GM12801 (cell line): ENCODE measurements around the gene SLC25A40.

Experiments
- CTCF ChIP-seq: IDR thresholded peaks from one replicate; pipeline ENCODE4 v1.5.1; 2011; ENCODE audit warnings: control low read depth; ENCODE audit not compliant: insufficient read length; ENCODE audit errors: extremely low read depth

The SLC25A40 gene

DNA sequence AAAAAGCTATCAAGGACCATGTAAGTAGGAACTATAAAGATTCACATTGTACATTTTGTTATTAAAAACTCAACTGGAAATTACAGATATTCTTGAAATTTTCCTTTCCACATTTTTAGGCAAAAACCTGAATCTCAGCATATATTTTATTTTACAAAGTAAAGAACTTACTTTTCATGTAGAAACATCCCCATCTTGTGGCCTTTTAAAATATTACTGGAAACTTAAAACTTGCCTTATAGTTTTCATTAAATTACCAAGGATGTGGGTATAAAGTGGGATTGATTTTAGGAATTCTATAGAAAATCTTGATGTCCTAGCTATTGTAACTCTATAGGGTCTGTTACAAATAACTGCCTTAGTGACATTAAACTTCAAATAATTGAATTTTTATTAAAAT is 10.7 kb upstream of the SLC25A40 start:
- TF ChIP-seq CTCF = no peak

DNA sequence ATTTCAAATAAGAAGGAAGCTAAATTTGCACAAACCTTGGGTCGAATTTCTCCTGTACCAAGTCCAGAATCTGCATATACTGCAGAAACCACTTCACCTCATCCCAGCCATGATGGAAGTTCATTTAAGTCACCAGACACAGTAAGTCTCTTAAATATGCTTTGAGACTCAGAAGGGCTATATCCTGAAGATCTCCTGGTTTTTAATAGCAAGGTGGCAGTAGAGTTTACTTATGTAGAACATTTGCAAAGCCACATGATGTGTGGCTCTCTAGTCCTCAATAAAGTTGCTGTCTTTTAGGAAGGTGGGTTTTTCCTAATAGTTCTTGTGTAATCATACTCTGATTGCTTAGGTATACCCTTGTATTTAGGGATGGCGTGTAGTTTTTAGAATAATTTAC is 8.9 kb upstream of the SLC25A40 start:
- no peak for TF ChIP-seq CTCF

GRCh38 chr7:87882151-87882937 is 6.2 kb upstream of the SLC25A40 start:
- no peak for TF ChIP-seq CTCF

DNA sequence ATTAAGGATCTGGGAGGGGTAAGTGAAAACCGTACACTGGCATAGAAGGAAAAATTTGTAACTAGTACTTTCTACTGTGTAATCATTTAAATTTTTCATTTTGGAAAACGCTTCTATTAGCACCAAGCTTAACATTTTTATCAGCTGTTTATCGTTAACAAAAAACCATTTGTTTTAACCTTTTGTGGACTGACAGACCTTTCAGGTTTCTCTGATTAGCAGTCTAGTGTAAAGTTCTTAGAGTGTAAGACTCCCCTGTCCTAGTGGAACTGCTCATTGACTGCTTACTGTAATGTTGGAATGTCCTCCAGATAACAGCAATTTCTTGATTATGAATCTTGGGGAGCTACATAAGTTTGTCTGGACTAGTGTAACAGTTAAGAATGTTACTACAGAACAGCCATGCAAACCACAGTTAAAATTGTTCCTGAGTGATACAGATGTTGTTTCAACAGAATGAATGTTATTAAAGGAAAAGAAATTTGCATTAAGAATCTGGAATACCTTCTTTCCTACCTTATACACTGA is 2.1 kb upstream of the SLC25A40 start:
- TF ChIP-seq CTCF = no peak

- no peak for TF ChIP-seq CTCF
Measured at GRCh38 chr7:87877366-87878040, 1.3 kb upstream of the SLC25A40 start.

GRCh38 chr7:87876869-87877234 is 692 bp upstream of the SLC25A40 start:
- no peak for TF ChIP-seq CTCF

DNA sequence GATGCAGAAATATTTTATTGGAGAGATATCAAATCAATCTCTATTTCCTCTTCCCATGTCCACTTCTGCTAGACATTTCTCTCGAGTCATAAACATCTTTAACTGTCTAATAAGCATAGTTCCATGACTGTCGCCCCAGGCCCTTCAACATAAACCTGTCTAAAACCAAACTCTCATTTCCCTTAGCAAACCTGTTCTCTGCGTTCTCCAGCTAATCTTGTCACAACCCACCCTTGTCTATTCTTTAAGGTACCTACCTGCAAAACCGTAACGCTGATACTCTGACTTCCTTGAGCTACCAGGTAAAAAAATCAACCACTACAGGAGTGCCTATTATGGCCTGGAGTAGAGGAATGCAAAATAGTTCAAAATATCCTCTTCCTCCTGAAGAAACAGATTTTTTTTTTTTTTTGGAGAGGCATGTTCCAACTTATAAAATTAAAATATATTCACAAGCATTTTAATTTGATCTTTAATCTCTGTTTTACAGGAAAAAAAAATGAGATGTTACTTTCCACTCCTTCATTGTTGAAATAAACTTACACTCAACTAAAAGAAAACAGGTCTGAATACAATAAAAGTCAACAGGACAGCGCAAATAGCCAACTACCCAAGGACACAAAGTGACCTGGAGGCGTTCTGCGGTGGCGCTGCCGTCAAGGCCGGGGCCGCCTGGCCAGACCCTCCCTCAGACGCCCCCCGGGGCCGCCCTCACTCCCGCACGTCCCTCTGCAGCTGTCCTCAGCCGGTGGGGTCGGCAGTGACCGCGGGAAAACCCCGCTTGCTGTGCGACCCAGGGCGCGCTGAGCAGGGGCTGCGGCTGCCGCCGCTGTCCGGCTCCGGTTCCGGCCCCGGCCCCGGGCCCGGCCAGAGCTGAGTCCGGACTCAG is 765 bp downstream of the SLC25A40 start:
- TF ChIP-seq CTCF = no peak
